ENCODE results near the gene FRMPD4.
"Not testable (repeated sequence)": the region's sequence is repeated elsewhere in the genome, so short reads cannot be mapped to it uniquely, and the experiment has no call there.

FRMPD4 gene

GRCh38 chrX:12440246-12440645, 302.0 kb downstream of the FRMPD4 start:
- DNase-seq (ENCODE audit: low read depth in 2 of 2) = no peak

GRCh38 chrX:12441381-12442128, 303.3 kb downstream of the FRMPD4 start:
- no peak for DNase-seq (ENCODE audit: low read depth in 2 of 2)

GRCh38 chrX:12443534-12444098, 305.3 kb downstream of the FRMPD4 start:
- DNase-seq (ENCODE audit: low read depth in 2 of 2) = no peak

GRCh38 chrX:12446342-12447075, 308.2 kb downstream of the FRMPD4 start:
- no peak for DNase-seq (ENCODE audit: low read depth in 2 of 2)

GRCh38 chrX:12447448-12448064, 309.3 kb downstream of the FRMPD4 start:
- no peak for DNase-seq (ENCODE audit: low read depth in 2 of 2)

- DNase-seq (ENCODE audit: low read depth in 2 of 2) = no peak
Observed at GRCh38 chrX:12452268-12452667, 314.0 kb downstream of the FRMPD4 start.

- DNase-seq (ENCODE audit: low read depth in 2 of 2) = no peak
Observed at GRCh38 chrX:12460929-12461328, 322.7 kb downstream of the FRMPD4 start.

GRCh38 chrX:12463052-12463451, 324.8 kb downstream of the FRMPD4 start:
- DNase-seq (ENCODE audit: low read depth in 2 of 2) = no peak

GRCh38 chrX:12463873-12464272, 325.6 kb downstream of the FRMPD4 start:
- DNase-seq (ENCODE audit: low read depth in 2 of 2) = no peak

- no peak for DNase-seq (ENCODE audit: low read depth in 2 of 2)
Observed at GRCh38 chrX:12467321-12467720, 329.0 kb downstream of the FRMPD4 start.

- DNase-seq (ENCODE audit: low read depth in 2 of 2) = no peak
Observed at GRCh38 chrX:12469296-12469695, 331.0 kb downstream of the FRMPD4 start.

GRCh38 chrX:12471061-12471460, 332.8 kb downstream of the FRMPD4 start:
- DNase-seq (ENCODE audit: low read depth in 2 of 2) = no peak

- DNase-seq (ENCODE audit: low read depth in 2 of 2) = no peak
Observed at GRCh38 chrX:12480956-12481355, 342.7 kb downstream of the FRMPD4 start.

- no peak for DNase-seq (ENCODE audit: low read depth in 2 of 2)
Observed at GRCh38 chrX:12488220-12488619, 349.9 kb downstream of the FRMPD4 start.

GRCh38 chrX:12488771-12489170, 350.5 kb downstream of the FRMPD4 start:
- DNase-seq (ENCODE audit: low read depth in 2 of 2) = no peak

GRCh38 chrX:12489341-12489740, 351.1 kb downstream of the FRMPD4 start:
- DNase-seq (ENCODE audit: low read depth in 2 of 2) = no peak

- DNase-seq (ENCODE audit: low read depth in 2 of 2) = no peak
Observed at GRCh38 chrX:12494400-12495138, 356.3 kb downstream of the FRMPD4 start.

GRCh38 chrX:12496343-12496742, 358.1 kb downstream of the FRMPD4 start:
- no peak for DNase-seq (ENCODE audit: low read depth in 2 of 2)

GRCh38 chrX:12497832-12498591, 359.7 kb downstream of the FRMPD4 start:
- no peak for DNase-seq (ENCODE audit: low read depth in 2 of 2)

GRCh38 chrX:12505127-12505526, 366.9 kb downstream of the FRMPD4 start:
- no peak for DNase-seq (ENCODE audit: low read depth in 2 of 2)

GRCh38 chrX:12515384-12515783, 377.1 kb downstream of the FRMPD4 start:
- not testable (repeated sequence) for DNase-seq (ENCODE audit: low read depth in 2 of 2)

All from stimulated activated CD8-positive, alpha-beta memory T cell treated with anti-CD3 and anti-CD28 coated beads, Interleukin-7, amount 100 ng/mL, for 4 hours (primary cell).